Parathyroid adenoma (tissue), 2 donors: ENCODE results near the gene RASGRP4.

Experiments
- H2AFZ ChIP-seq: fragments of 300-600 bp; sonication (generic); one replicate; pipeline ENCODE4 v1.7.0; 2017; ENCODE audit warnings: antibody characterized with exemption, mild to moderate bottlenecking
- H3K27ac ChIP-seq: fragments of 300-600 bp; sonication (generic); one replicate; pipeline ENCODE4 v1.7.0; 2017
- H3K27me3 ChIP-seq: fragments of 300-600 bp; sonication (generic); one replicate; pipeline ENCODE4 v1.7.0; 2017; ENCODE audit warnings: low read length; ENCODE audit not compliant: control insufficient read depth, insufficient read depth
- H3K36me3 ChIP-seq: fragments of 300-600 bp; sonication (generic); one replicate; pipeline ENCODE4 v1.7.0; 2017; ENCODE audit warnings: low read length; ENCODE audit not compliant: control insufficient read depth, insufficient read depth
- H3K4me1 ChIP-seq: fragments of 300-600 bp; sonication (generic); one replicate; pipeline ENCODE4 v1.7.0; 2017; ENCODE audit warnings: control low read depth
- H3K4me2 ChIP-seq: fragments of 300-600 bp; sonication (generic); one replicate; pipeline ENCODE4 v1.7.0; 2017; ENCODE audit warnings: low read length
- H3K4me3 ChIP-seq: fragments of 300-600 bp; sonication (generic); one replicate; pipeline ENCODE4 v1.7.0; 2017; ENCODE audit warnings: low read depth, low read length
- H3K79me2 ChIP-seq: fragments of 300-600 bp; sonication (generic); one replicate; pipeline ENCODE4 v1.7.0; 2017; ENCODE audit warnings: control low read depth
- H3K9ac ChIP-seq: fragments of 300-600 bp; sonication (generic); one replicate; pipeline ENCODE4 v1.7.0; 2017; ENCODE audit warnings: mild to moderate bottlenecking
- H3K9me3 ChIP-seq: fragments of 300-600 bp; sonication (generic); one replicate; pipeline ENCODE4 v1.7.0; 2017; ENCODE audit warnings: low read length; ENCODE audit not compliant: control insufficient read depth
- TF ChIP-seq, protein P1 (sequence below): fragments of 300-600 bp; sonication (generic); IDR thresholded peaks from one replicate; pipeline ENCODE4 v1.7.0; 2017; ENCODE audit warnings: antibody characterized with exemption, mild to moderate bottlenecking
- donor health status: primary hyperparathyroidism.

The RASGRP4 gene

DNA sequence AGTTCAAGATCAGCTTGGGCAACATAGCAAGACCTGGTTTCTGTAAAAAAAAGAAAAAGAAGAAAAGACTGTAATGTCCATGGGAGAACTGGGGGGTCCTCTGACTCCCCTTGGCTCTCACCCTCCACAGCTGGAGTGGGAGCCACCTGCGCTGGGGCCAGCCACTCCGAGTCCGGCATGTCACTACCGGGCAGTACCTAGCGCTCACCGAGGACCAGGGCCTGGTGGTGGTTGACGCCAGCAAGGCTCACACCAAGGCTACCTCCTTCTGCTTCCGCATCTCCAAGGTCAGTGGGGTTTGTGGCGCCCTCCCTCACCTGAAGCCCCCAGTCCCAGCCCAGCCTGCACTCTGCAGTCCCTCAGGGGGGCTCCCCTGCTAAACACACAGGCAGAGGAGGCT is 22.2 kb upstream of the RASGRP4 start:
- no peak overlapping the region for H3K4me2 ChIP-seq
- no peak overlapping the region for H3K4me3 ChIP-seq
- H3K27ac ChIP-seq = no peak overlapping the region
- no peaks in the 10 kb centered on the region for H3K9me3 ChIP-seq
- no peaks in the 10 kb centered on the region for H3K27me3 ChIP-seq
- no peaks in the 10 kb centered on the region for H3K36me3 ChIP-seq
- no peaks in the 10 kb centered on the region for H3K79me2 ChIP-seq
- TF ChIP-seq, protein P1, sequence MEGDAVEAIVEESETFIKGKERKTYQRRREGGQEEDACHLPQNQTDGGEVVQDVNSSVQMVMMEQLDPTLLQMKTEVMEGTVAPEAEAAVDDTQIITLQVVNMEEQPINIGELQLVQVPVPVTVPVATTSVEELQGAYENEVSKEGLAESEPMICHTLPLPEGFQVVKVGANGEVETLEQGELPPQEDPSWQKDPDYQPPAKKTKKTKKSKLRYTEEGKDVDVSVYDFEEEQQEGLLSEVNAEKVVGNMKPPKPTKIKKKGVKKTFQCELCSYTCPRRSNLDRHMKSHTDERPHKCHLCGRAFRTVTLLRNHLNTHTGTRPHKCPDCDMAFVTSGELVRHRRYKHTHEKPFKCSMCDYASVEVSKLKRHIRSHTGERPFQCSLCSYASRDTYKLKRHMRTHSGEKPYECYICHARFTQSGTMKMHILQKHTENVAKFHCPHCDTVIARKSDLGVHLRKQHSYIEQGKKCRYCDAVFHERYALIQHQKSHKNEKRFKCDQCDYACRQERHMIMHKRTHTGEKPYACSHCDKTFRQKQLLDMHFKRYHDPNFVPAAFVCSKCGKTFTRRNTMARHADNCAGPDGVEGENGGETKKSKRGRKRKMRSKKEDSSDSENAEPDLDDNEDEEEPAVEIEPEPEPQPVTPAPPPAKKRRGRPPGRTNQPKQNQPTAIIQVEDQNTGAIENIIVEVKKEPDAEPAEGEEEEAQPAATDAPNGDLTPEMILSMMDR = no peak
- H2AFZ ChIP-seq = no peak overlapping the region
- H3K9ac ChIP-seq = no peak overlapping the region
- H3K4me1 ChIP-seq = no peaks in the 10 kb centered on the region

DNA sequence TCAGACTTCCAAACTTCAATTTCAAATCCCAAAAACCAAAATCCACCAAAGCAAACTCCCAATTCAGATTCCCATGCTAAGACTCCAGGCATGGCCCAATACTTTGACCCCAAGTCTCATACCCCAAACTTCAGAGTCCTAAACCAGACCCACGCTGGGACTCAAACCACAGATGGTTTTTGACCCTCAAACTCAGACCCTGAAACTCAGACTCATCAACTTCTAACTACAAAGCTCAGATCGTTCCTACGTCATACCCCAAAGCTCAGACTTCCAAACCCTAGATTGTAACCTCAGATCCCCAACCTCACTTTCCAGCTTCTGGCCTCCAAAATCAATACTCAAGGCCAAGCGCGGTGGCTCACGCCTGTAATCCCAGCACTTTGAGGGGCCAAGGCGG is 19.3 kb upstream of the RASGRP4 start:
- Histone ChIP-seq H2AFZ (no peak overlapping the region), H3K4me3 (no peak overlapping the region), H3K27ac (no peak overlapping the region), H3K36me3 (no peaks in the 10 kb centered on the region), H3K9ac (no peak overlapping the region), H3K4me2 (no peak overlapping the region), H3K79me2 (no peaks in the 10 kb centered on the region), H3K9me3 (no peaks in the 10 kb centered on the region), H3K27me3 (no peaks in the 10 kb centered on the region), H3K4me1 (no peaks in the 10 kb centered on the region)
- TF ChIP-seq, protein P1 = no peak

DNA sequence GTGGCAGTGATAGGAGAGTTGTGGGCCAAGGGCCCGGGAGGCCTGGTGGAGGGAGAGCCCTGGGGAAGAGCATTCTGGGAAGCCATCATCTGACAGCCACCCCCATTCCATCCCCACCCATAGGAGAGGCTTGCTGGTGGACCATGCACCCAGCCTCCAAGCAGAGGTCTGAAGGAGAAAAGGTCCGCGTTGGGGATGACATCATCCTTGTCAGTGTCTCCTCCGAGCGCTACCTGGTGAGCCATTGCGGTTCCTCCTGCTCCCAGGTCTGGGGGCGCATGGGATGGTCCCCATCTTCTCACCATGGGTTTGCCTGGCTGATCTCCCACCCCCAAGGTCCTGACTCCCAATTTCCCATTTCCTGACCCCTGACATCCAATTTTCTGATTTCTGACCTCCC is 18.0 kb upstream of the RASGRP4 start:
- Histone ChIP-seq H2AFZ (no peak overlapping the region), H3K27ac (no peak overlapping the region), H3K4me3 (no peak overlapping the region), H3K9ac (no peak overlapping the region), H3K9me3 (no peaks in the 10 kb centered on the region), H3K27me3 (no peaks in the 10 kb centered on the region), H3K36me3 (no peaks in the 10 kb centered on the region), H3K4me2 (no peak overlapping the region), H3K4me1 (no peaks in the 10 kb centered on the region), H3K79me2 (no peaks in the 10 kb centered on the region)
- TF ChIP-seq, protein P1 = no peak

DNA sequence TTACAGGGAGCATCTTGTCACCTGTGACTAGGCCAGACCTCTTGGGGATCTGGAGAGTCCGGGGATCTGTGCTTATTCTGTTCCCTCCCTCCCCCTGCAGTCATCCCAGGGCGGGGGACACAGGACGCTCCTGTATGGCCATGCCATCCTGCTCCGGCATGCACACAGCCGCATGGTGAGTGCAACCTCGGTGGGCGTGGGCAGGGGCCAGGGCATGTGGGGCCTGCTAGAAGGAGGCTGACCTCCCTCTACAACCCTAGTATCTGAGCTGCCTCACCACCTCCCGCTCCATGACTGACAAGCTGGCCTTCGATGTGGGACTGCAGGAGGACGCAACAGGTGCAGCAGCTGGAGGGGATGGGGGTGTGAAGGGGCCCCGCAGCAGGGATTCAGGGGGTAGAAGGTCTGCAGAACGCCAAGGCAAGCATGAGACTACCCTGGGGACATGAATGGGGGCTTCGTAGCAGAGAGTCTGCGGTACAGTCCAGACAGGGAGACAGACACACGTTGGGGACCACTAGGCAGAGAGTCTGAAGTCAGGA is 17.5 kb upstream of the RASGRP4 start:
- no peak overlapping the region for H2AFZ ChIP-seq
- no peak overlapping the region for H3K9ac ChIP-seq
- H3K4me2 ChIP-seq = no peak overlapping the region
- no peaks in the 10 kb centered on the region for H3K9me3 ChIP-seq
- H3K79me2 ChIP-seq = no peaks in the 10 kb centered on the region
- H3K27me3 ChIP-seq = no peaks in the 10 kb centered on the region
- TF ChIP-seq, protein P1 = no peak
- no peak overlapping the region for H3K4me3 ChIP-seq
- no peak overlapping the region for H3K27ac ChIP-seq
- no peaks in the 10 kb centered on the region for H3K36me3 ChIP-seq
- H3K4me1 ChIP-seq = no peaks in the 10 kb centered on the region

DNA sequence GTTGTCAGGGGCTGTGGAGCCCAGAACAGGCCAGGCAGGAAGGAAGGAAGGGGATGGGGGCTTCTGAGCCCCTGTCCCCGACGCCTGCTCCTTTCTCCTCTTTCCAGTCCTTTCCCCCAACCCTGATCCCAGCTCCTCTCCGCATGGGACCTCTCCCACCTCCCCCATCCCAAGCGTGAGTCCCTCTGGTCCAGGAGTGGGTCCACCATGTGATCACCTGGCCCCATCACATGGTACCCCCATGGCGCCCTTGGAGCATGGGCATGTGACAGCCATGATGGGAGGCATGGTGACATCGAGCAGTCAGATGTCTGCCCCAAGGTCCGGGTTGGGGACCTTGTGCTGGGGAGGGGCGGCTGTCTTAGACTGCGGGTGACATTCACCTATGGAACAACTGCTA is 16.7 kb upstream of the RASGRP4 start:
- no peaks in the 10 kb centered on the region for H3K4me1 ChIP-seq
- H3K27ac ChIP-seq = no peak overlapping the region
- H2AFZ ChIP-seq = no peak overlapping the region
- no peaks in the 10 kb centered on the region for H3K9me3 ChIP-seq
- no peak overlapping the region for H3K4me2 ChIP-seq
- H3K79me2 ChIP-seq = no peaks in the 10 kb centered on the region
- no peak overlapping the region for H3K4me3 ChIP-seq
- TF ChIP-seq, protein P1 = no peak
- H3K27me3 ChIP-seq = no peaks in the 10 kb centered on the region
- H3K9ac ChIP-seq = no peak overlapping the region
- H3K36me3 ChIP-seq = no peaks in the 10 kb centered on the region
